Liver (tissue), 3 donors: ENCODE results near the gene DPP6.
"Not testable (repeated sequence)": the region's sequence is repeated elsewhere in the genome, so short reads cannot be mapped to it uniquely, and the experiment has no call there.

Experiments
- CTCF ChIP-seq: fragments of 150-350 bp; IDR thresholded peaks from 2 replicates; pipeline ENCODE4 v1.5.1; 2017; ENCODE audit warnings: improper control_type of control experiment, low read depth, low read length; ENCODE audit not compliant: missing input control
- FOXA1 ChIP-seq: IDR thresholded peaks from 2 replicates; pipeline ENCODE4 v1.6.1; 2016; ENCODE audit warnings: antibody characterized with exemption
- NR2F2 ChIP-seq: IDR thresholded peaks from 2 replicates; pipeline ENCODE4 v1.6.1; 2016; ENCODE audit warnings: antibody characterized with exemption
- REST ChIP-seq: IDR thresholded peaks from 2 replicates; pipeline ENCODE4 v1.6.1; 2016; ENCODE audit warnings: antibody characterized with exemption, mild to moderate bottlenecking
- SP1 ChIP-seq: IDR thresholded peaks from 2 replicates; pipeline ENCODE4 v1.6.1; 2018; ENCODE audit warnings: antibody characterized with exemption, mild to moderate bottlenecking
- YY1 ChIP-seq: IDR thresholded peaks from 2 replicates; pipeline ENCODE4 v1.6.1; 2016; ENCODE audit warnings: antibody characterized with exemption, mild to moderate bottlenecking
- donor health status: healthy.
- donor health status: healthy.

GRCh38 chr7:154678001-154678550 lies 625.9 kb downstream of the DPP6 start:
- not testable (repeated sequence) for TF ChIP-seq REST, NR2F2, YY1, CTCF, FOXA1, SP1
